HCT116 (cell line): ENCODE measurements around the gene AGMAT. TPM values are rescaled to one million over a fixed set of nuclear protein-coding genes. Genes with fewer than 3 reads are reported as not detected.

ENCODE experiments used
- ATAC-seq: fragments of 200-7000 bp; cut with Tn5 transposase; 2 replicates; pipeline ENCODE4 v1.9.1; 2020; ENCODE audit warnings: mild to moderate bottlenecking, moderate library complexity
- BruUV-seq: library from RNA; stranded (reverse); fragments of 400-500 nt; replicated peaks from 2 replicates; lab custom pipeline; 2021; lab: Mats Ljungman, UMichigan
- CTCF ChIA-PET: fragments of 300-600 bp; sonication (Branson Sonifier 250); formaldehyde crosslinking; loops from one replicate; lab custom pipeline; 2021; ENCODE audit warnings: antibody characterized with exemption; lab: Charles Lee
- POLR2A ChIA-PET: fragments of 300-600, 350-600 bp; sonication (Branson Sonifier 250); formaldehyde crosslinking; loops from one replicate; lab custom pipeline; 2021; ENCODE audit warnings: antibody characterized with exemption; lab: Charles Lee
- RAD21 ChIA-PET, 2 experiments: fragments of 300-600 bp; sonication (Branson Sonifier 250); formaldehyde crosslinking; loops; one replicate each; lab custom pipeline; 2023; ENCODE audit warnings: low total read pairs in 2 of 2; ENCODE audit not compliant: uncharacterized antibody in 2 of 2, unreplicated experiment in 2 of 2, low non-redundant PET in 1 of 2; lab: Charles Lee
- DNase-seq: peaks from one replicate; pipeline ENCODE4 v3.0.0-alpha.2; 2010; ENCODE audit warnings: low read depth, low spot score
- H2AFZ ChIP-seq: fragments of 200-600 bp; shearing (Covaris generic), sonication (generic); 2 replicates; pipeline ENCODE4 v1.6.1; 2017; ENCODE audit warnings: low read depth, mixed run types, mixed read lengths, antibody characterized with exemption, low read length; ENCODE audit not compliant: poor library complexity, severe bottlenecking
- H3K27ac ChIP-seq: 2 replicates; pipeline ENCODE4 v1.5.1; 2012; ENCODE audit warnings: low read depth, low read length
- H3K27me3 ChIP-seq: fragments of 200-600 bp; sonication (generic); 2 replicates; pipeline ENCODE4 v1.6.1; 2016; ENCODE audit warnings: mixed run types, low read length, mixed read lengths; ENCODE audit not compliant: insufficient read depth
- H3K36me3 ChIP-seq, 2 experiments: fragments of 200-500 bp in 1 of 2; fragments of 200-600 bp in 1 of 2; sonication (Bioruptor generic) in 1 of 2; sonication (generic) in 1 of 2; 2 replicates each; pipeline versions ENCODE4 v1.5.1 to v1.6.1; 2014 to 2016; ENCODE audit warnings: low read length in 2 of 2, inconsistent platforms in 1 of 2, mixed read lengths in 1 of 2, mixed run types in 1 of 2; ENCODE audit not compliant: insufficient read depth in 2 of 2, control insufficient read depth in 1 of 2
- H3K4me1 ChIP-seq, 2 experiments: fragments of 200-600 bp in 1 of 2; sonication (generic) in 1 of 2; 2 replicates each; pipeline versions ENCODE4 v1.5.1 to v1.6.1; 2012 to 2017; ENCODE audit warnings: low read length in 2 of 2, inconsistent platforms in 1 of 2, mild to moderate bottlenecking in 1 of 2, mixed read lengths in 1 of 2, mixed run types in 1 of 2, moderate library complexity in 1 of 2; ENCODE audit not compliant: insufficient read depth in 2 of 2, control insufficient read depth in 1 of 2
- H3K4me2 ChIP-seq: fragments of 200-600 bp; sonication (generic); 2 replicates; pipeline ENCODE4 v1.6.1; 2017; ENCODE audit warnings: mixed run types, low read length, mixed read lengths
- H3K4me3 ChIP-seq, 2 experiments: fragments of 200-600 bp in 1 of 2; sonication (generic) in 1 of 2; replicated peaks in 1 of 2; 2 replicates each; pipeline ENCODE4 v1.5.1; 2011 to 2016; ENCODE audit warnings: low read length in 2 of 2, control low read depth in 1 of 2, low read depth in 1 of 2, mild to moderate bottlenecking in 1 of 2, mixed read lengths in 1 of 2, mixed run types in 1 of 2
- H3K79me2 ChIP-seq: fragments of 200-600 bp; sonication (generic); 2 replicates; pipeline ENCODE4 v1.6.1; 2017; ENCODE audit warnings: mild to moderate bottlenecking, mixed run types, low read length, moderate library complexity, mixed read lengths; ENCODE audit not compliant: insufficient read depth
- H3K9ac ChIP-seq: fragments of 200-600 bp; sonication (generic); 2 replicates; pipeline ENCODE4 v1.6.1; 2016; ENCODE audit warnings: low read length, mixed read lengths
- H3K9me2 ChIP-seq: fragments of 200-600 bp; sonication (generic), shearing (Covaris generic); 2 replicates; pipeline ENCODE4 v1.6.1; 2017; ENCODE audit warnings: mixed run types, mild to moderate bottlenecking, moderate library complexity; ENCODE audit not compliant: insufficient read depth
- H3K9me3 ChIP-seq, 2 experiments: fragments of 200-500 bp in 1 of 2; fragments of 200-600 bp in 1 of 2; sonication (Bioruptor generic) in 1 of 2; sonication (generic) in 1 of 2; 2 replicates each; pipeline ENCODE4 v1.6.1; 2014 to 2017; ENCODE audit warnings: low read length in 2 of 2, mixed read lengths in 2 of 2, inconsistent platforms in 1 of 2, low read depth in 1 of 2, mild to moderate bottlenecking in 1 of 2, mixed run types in 1 of 2, moderate library complexity in 1 of 2; ENCODE audit not compliant: control insufficient read depth in 1 of 2, insufficient read depth in 1 of 2
- H4K20me1 ChIP-seq: fragments of 200-600 bp; sonication (generic), shearing (Covaris generic); 2 replicates; pipeline ENCODE4 v1.6.1; 2017; ENCODE audit warnings: mixed run types, mild to moderate bottlenecking, moderate library complexity; ENCODE audit not compliant: insufficient read depth
- ATF3 ChIP-seq: IDR thresholded peaks from 2 replicates; pipeline ENCODE4 v1.6.1; 2012
- CEBPB ChIP-seq: IDR thresholded peaks from 2 replicates; pipeline ENCODE4 v1.6.1; 2012; ENCODE audit warnings: low read depth
- CTCF ChIP-seq, 3 experiments: fragments of 200-600 bp in 1 of 3; sonication (generic) in 1 of 3; IDR thresholded peaks in 2 of 3; conservative IDR thresholded peaks in 1 of 3; 2 replicates each; pipeline ENCODE4 v1.5.1; 2012 to 2017; ENCODE audit warnings: low read depth in 2 of 3, low read length in 2 of 3, antibody characterized with exemption in 1 of 3, borderline replicate concordance in 1 of 3, control low read depth in 1 of 3, mild to moderate bottlenecking in 1 of 3, mixed read lengths in 1 of 3, mixed run types in 1 of 3, moderate library complexity in 1 of 3; ENCODE audit not compliant: insufficient read depth in 1 of 3
- EGR1 ChIP-seq: IDR thresholded peaks from 2 replicates; pipeline ENCODE4 v1.6.1; 2012; ENCODE audit warnings: low read depth
- ELF1 ChIP-seq: IDR thresholded peaks from 2 replicates; pipeline ENCODE4 v1.6.1; 2012; ENCODE audit warnings: low read depth, borderline replicate concordance
- EZH2phosphoT487 ChIP-seq: fragments of 200-600 bp; IDR thresholded peaks from 2 replicates; pipeline ENCODE4 v1.6.1; 2018; ENCODE audit warnings: antibody characterized with exemption, borderline replicate concordance
- JUND ChIP-seq: IDR thresholded peaks from 2 replicates; pipeline ENCODE4 v1.6.1; 2012
- MAX ChIP-seq: IDR thresholded peaks from 2 replicates; pipeline ENCODE4 v1.6.1; 2012
- POLR2AphosphoS5 ChIP-seq: IDR thresholded peaks from 2 replicates; pipeline ENCODE4 v1.6.1; 2011; ENCODE audit warnings: mild to moderate bottlenecking, low read depth, low read length, moderate library complexity
- SIN3A ChIP-seq: IDR thresholded peaks from 2 replicates; pipeline ENCODE4 v1.6.1; 2012; ENCODE audit warnings: low read depth
- TCF7L2 ChIP-seq: IDR thresholded peaks from 2 replicates; pipeline ENCODE4 v1.7.0; 2011; ENCODE audit warnings: borderline replicate concordance, inconsistent platforms; ENCODE audit not compliant: insufficient read depth, insufficient read length; ENCODE audit errors: extremely low read depth
- YY1 ChIP-seq: IDR thresholded peaks from 2 replicates; pipeline ENCODE4 v1.6.1; 2011; ENCODE audit warnings: low read length, low read depth, moderate library complexity, mild to moderate bottlenecking; ENCODE audit not compliant: insufficient replicate concordance; ENCODE audit errors: extremely low read depth
- ZBTB33 ChIP-seq: IDR thresholded peaks from 2 replicates; pipeline ENCODE4 v1.6.1; 2011; ENCODE audit warnings: mild to moderate bottlenecking, low read length, moderate library complexity; ENCODE audit not compliant: insufficient replicate concordance; ENCODE audit errors: extremely low read depth
- ZFX ChIP-seq: fragments of 450-650 bp; IDR thresholded peaks from 2 replicates; pipeline ENCODE4 v1.6.1; 2017
- intact Hi-C: fragments of 100-400 bp; cut with micrococcal nuclease; formaldehyde crosslinking; loops from 2 replicates; pipeline ENCODE4 v1.10.0; 2022
- total RNA-seq: library from RNA; stranded (reverse); gene quantifications from one replicate; pipeline ENCODE4 v1.2.1, GENCODE V29; 2021; ENCODE audit not compliant: unreplicated experiment

AGMAT gene
- total RNA-seq, 1 experiment from 2014 or later = not detected

- no TSS peak for BruUV-seq
Observed at GRCh38 chr1:15543589-15544568, 41.0 kb downstream of the AGMAT start.

More at GRCh38 chr1:15543589-15544568, 41.0 kb downstream of the AGMAT start:
- H3K4me1 ChIP-seq = no peaks in the 10 kb centered on the region
- no peaks in the 10 kb centered on the region for H3K9me2 ChIP-seq
- intact Hi-C loops = no loop called here
- H3K27ac ChIP-seq = no peak overlapping the region
- ATAC-seq = no peak
- TF ChIP-seq JUND (no peak), MAX (no peak), SIN3A (no peak), TCF7L2 (no peak), YY1 (no peak), POLR2AphosphoS5 (no peak), ZFX (no peak), EGR1 (no peak), ATF3 (no peak), CEBPB (no peak), CTCF (IDR thresholded peaks at IDR 0.05 in 2 of 3, conservative IDR thresholded peaks at IDR 0.05 in 1 of 3; ENCODE audit: borderline replicate concordance in 1 of 3, insufficient read depth in 1 of 3, low read depth in 2 of 3, low read length in 2 of 3) (no peak), ZBTB33 (no peak), ELF1 (no peak), EZH2phosphoT487 (no peak)
- ChIA-PET CTCF (no interaction called here), RAD21 (no interaction called here), POLR2A (no interaction called here)
- no peak overlapping the region for H3K4me2 ChIP-seq
- peaks cover 35 to 43% of the 10 kb centered on the region in 2 experiments; a peak in 3 of 4 replicates for H3K36me3 ChIP-seq
- no peak overlapping the region for H3K9ac ChIP-seq
- H3K27me3 ChIP-seq = no peaks in the 10 kb centered on the region
- no peak for DNase-seq
- no peaks in the 10 kb centered on the region for H3K9me3 ChIP-seq
- 0 out of 2 replicates have a peak, but pooled peaks cover under 1% of the 10 kb centered on the region for H4K20me1 ChIP-seq
- no peaks in the 10 kb centered on the region for H3K79me2 ChIP-seq
- H3K4me3 ChIP-seq = no peak overlapping the region
- H2AFZ ChIP-seq = no peak overlapping the region
